Dermis blood vessel endothelial cell (primary cell): Measurements from ENCODE around the gene NPHP4. TPM values are rescaled to one million over a fixed set of nuclear protein-coding genes. Genes with fewer than 3 reads are reported as not detected.

ENCODE experiments used
- DNase-seq: peaks from one replicate; pipeline ENCODE4 v3.0.0; 2010
- total RNA-seq: library from RNA; depleted of rRNA; stranded (reverse); fragments of >200 nt; gene quantifications from 2 replicates; pipeline ENCODE4 v1.2.3, GENCODE V29; 2014

NPHP4 gene
- total RNA-seq, 1 donor from 2014 or later: 5.1 TPM

DNA sequence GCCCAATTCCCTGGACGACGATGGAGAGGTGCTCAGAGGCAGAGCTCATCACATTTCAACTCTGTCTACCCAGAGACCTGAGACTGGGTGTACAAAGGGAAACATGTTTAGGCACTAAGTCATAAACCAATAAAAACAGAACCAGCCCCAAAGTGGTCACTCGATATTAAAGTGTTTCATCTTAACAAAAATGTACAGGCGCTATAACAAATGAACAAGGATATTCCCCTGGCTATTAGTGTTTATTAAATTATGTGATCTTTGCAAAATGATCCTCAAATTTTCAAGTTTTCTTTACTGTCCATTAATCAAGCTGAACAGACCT lies 43.6 kb downstream of the NPHP4 start:
- no peak for DNase-seq

DNA sequence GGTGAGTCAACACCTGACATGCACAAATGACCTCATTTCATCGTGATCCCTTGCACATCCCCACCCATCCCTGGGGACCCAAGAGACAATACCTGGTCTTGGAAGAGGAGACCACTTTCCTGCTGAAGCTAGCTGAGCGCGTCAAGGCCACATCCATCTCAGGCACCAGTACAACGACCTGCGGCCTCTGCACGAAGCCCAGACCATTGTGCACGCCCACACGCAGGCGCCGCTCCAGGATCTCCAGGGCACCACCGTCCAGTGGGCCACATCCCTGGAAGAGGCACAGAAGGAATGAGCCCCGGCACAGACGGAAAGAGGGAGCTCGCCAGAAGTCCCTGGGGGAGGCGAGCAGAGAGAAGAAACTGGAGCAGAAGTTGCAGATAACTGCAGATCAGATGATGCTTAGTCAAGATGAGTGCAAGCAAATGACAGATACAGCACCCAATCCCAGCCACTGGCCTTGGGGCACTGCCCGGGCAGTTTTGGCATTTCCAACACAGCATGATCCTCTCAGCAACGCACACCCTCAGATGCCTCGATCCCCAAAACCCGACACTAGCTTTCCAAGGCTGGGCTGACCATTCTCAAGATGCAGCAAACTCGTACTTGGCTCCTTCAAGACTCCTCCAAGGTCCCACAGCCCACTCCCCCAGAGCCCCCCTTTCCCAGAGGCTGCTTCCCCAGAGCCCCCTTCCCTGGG lies 44.1 kb downstream of the NPHP4 start:
- DNase-seq: no peak

DNA sequence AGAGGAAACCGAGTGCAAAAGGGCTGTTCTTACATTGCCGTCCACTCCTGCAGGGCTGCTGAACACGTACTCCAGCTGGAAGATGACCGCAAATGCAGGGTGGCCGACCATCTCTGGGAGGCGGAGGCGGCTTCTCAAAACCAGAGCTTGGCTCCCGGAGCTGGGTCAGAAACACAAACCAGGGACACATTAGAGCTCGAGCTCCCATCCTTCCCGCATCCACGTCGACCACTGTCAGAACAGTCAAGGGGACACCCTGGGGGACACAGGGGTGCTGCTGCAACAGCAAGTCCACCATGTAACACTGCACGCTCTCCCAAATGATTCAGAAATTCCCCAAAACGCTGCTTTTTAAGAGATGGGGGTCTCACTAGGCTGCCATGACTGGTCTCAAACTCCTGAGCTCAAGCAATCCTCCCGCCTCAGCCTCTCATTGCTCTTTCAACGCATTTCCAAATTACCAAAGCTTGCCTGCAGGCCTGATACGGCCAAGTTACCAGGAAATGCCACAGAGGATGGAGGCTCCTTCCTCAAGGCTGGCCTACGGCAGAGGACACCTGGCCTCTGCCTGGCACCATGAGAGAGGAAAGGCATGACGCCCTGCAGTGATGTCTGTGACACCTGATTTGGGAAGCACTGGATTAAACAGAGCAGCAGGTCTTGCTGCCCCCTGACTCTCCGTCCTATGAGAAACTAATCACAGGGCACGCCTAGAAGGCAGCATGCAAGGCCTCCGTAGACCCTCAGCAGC lies 45.0 kb downstream of the NPHP4 start:
- DNase-seq: no peak

DNA sequence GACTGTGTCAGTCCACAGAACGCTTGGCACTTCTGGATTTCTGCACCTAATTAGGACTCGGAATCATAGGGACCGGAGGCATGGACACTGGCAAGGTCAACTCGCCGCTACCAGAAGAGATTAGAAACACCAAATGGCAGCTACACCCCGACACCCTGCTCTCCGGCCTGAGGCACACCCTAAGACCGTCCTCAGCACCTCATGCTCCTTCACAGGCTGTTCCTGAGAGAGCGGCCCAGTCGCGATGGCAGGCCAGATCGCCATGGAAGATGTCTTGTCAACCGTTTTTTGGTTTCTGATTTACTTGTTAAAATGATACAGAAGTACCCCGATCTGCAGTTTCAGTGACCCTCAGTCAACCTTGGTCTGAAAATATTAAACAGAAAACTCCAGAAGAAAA lies 46.8 kb downstream of the NPHP4 start:
- no peak for DNase-seq

DNA sequence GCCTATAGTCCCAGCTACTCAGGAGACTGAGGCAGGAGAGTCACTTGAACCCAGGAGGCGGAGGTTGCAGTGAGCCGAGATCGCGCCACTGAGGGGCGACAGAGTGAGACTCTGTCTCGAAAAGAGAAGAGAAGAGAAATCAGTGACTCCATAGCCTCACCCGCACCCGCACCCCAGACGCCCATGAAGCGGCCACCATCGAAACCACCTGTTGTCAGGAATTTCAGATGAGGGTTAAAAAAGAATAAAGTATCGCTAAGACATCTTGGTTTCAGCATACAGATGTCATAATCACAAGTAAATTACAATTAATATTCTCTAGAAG lies 47.4 kb downstream of the NPHP4 start:
- DNase-seq: no peak

DNA sequence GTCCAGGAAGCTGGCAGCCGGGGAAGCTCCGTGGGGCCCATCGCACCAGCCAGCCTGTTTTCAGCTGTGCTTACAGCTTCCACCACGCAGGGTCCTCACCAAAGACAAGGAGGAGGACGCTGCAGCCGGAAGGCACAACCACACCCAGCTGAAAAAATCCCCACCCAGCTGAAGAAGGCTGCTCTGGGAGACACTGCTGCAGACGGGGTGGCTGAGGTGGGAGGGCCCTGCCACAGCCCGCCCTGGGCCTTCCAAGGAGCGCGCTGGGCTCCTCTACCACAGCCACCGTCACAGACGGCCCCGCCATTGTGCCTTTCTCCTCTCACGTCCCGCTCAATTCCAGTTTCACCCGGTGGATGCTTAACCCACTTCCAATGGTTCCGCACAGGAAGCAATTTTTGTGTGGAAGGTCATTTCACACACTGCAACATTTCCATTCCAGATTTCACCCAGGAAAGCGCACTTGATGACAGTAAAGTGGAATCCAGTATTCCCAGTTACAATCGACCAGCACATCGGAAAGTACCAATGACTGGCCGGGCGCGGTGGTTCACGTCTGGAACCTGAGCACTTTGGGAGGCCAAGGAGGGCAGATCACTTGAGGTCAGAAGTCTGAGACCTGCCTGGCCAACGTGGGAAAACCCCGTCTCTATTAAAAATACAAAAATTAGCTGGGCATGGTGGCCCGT lies 47.9 kb downstream of the NPHP4 start:
- no peak for DNase-seq

DNA sequence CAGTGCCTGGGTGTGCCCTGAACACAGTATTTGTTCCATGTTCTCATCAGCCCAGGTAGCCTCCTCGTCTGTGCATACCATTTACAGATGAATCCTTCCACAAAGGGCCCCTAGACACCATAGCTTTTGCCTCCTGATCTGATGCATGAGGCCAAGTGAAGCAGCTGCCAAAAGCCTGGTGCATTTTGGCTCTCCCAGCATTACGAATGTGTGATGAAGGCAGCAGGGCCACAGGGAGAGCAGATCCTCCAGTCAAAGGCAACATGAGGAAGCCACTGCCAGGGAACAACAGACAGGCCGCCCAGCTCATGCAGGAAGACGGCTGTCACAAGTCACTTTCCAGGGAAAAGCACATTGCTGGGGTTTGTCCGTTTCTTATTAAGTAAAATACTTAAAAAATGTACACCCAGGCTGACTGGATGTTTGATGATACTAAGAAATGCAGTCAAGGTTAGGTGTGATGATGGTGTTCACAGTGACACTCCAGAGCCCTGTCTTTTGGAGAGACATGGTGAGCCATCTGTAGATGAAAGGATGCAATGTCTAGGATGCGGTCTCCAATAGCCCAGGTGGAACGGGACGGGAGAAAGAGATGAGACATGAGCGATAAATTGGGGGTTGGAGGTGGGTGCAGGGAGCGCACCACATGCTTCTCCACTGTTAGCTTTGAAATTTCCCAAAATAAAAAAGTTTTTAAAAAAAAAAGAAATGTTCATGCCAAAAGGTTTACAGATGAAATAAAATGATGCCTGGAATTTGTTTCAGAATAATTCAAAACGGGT lies 48.7 kb downstream of the NPHP4 start:
- no peak for DNase-seq

DNA sequence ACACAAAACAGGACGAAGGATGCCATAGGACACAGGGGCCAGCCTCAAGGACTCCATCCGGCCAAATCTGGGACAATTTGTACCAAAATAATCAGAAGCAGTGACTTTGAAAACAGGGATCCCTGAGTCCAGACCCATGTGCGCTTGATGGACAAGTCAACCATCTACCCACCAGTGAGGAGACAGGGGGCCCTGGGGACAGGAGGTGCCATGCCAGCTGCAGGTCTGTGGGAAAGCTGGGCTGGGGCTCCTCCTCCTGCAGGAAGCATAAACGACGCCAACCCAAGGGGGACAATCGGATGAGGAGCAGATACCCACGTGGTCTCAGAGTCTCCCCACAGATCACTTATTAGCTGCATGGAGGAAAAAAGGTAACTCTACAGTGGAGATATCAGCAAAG lies 50.6 kb downstream of the NPHP4 start:
- no peak for DNase-seq

DNA sequence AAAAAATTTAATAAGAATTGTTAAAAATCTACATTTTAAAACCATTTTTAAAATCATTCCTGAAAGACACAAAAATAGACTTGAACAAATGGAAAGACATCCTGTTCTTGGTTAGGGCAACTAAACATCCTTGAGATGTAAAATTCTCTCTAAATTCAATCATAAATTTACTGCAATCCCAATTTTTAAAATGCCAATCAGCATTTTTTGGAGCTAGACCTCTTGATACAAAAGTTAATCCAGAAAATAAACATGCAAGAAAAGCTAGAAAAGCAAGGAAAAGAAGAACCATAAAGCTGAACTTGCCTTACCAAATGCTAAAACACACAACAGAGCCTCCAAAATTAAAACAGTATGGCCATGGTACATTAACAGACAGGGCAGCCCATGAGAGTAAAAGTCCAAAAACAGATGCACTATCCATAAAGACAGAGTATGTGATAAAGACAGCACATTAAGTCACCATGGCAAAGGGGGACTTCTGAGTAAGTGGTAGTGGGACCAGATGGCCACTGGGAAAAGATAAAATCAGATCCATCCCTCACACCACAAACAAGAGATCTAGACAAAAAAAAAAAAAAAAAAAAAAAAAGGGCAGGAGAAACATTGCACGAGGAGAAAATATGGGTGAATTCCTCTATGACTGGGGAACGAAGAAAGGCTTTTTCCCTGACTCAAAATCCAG lies 51.4 kb downstream of the NPHP4 start:
- DNase-seq: no peak

DNA sequence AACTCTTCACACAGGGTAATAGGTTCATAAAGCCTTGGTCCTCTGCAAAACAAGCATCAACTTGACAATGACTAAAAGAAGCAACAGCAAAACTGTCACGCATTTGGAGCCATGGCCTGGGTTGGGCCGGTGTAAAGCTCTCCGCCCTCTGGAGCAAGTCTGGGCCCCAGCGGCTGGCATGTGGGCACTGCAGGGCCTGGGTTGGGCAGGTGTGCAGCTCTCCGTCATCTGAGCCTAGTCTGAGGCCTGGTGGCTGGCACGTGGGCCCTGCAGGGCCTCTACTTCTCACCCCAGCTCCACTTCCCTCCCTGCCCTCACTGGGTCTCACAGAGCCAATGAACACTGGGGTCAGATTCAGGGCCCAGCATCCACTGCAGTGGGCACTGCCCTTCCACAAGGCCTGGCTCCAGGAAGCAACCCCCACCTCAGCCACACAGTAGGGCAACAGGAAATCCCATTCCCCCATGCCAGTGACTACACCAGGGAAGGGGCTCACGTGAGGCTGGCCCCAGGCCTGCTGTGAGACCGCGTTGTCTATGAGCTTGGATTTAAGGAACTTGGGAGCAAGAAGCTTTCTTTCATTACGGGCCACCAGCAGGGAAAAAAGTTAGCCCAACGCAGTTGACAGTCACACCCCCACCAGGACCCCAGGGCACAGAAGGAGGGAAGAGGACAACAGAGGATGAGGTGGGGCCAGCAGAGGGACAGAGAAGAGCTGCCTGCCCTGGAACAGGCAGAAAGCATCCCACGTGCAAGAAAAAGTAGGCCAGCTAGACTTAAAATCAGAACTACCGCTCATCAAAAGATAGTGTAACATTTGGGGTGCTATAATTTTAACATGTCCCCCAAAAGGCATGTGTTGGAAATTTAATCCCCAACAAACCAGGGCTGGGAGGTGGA lies 52.7 kb downstream of the NPHP4 start:
- DNase-seq: no peak

DNA sequence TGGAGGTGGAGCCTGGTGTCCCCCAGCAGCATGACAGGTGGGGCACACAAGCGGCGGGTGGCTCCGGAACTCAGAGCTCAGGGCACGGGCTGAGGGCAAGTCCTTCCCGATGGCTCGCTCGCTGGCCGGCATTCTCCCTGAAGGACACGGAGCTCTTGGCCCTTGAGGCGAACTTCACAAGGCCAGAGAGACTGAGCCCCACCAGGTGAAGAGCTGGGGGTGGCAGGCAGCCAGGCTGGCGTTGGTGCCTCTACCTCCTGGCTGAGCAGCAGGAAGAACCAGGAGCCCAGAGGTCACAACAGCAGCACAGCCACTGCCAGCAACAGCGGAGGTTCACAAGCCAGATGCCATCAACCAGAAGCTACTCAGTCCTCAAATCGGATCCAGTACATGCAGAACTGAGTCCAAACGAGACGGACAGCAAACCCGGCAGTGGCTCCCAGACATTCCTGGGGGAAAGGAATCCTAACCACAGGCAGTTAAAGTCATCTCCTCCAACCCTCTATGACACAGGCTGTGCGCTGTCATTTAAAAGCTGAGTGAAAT lies 54.1 kb downstream of the NPHP4 start:
- no peak for DNase-seq

DNA sequence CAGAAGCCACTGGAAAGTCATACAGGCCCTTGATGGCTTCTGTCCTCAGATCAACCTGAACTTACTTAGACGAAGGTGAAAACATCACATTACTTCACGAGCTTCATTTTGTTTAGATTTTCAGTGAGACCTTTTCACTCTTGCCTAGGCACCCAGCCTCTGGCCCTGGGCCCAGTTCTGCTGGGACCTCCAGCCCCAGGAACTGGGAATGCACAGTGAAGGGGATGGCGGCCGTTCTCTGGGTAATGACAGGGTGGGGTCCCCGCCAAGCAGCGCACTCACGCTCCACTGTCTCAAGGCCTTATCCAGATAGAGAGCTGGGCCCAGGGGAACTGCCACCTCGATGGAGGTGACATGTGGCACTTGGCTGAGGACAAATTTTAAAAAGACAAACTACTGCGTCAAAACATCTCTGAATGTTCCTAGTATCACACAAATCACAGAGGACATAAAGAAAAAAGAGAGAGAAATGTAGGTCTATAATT lies 54.8 kb downstream of the NPHP4 start:
- DNase-seq: no peak

DNA sequence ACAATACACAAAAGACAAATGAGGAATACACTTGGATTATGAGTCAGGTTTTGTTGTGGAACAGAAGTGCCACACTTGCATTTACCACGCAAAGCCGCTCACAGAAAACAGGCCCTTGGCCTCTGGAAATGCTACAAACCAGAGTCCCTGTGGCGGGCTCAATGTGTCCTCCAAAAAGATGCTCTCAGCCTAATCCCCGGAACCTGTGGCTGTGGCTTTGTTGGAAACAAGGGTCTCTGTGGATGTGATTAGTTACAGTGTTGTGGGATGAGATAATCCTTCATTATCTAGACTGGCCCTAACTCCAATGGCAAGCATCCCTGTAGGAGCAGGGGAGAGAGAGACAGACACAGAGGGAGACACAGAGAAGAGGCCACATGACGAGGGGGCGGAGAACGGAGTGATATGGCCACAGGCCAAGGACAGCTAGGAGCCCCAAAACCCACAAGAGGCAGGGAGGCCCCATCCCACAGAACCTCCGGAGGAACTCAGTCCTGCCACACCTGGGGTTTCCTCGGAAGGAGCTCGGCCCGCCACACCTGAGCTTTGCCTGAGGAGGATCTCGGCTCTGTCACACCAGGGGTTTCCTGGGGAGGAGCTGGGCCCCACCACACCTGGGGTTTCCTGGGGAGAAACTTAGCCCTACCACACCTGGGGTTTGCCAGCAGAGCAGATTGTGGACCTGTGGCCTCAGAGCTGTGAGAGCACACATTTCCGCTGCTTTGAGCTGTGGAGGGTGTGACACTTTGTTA lies 55.4 kb downstream of the NPHP4 start:
- DNase-seq: no peak

DNA sequence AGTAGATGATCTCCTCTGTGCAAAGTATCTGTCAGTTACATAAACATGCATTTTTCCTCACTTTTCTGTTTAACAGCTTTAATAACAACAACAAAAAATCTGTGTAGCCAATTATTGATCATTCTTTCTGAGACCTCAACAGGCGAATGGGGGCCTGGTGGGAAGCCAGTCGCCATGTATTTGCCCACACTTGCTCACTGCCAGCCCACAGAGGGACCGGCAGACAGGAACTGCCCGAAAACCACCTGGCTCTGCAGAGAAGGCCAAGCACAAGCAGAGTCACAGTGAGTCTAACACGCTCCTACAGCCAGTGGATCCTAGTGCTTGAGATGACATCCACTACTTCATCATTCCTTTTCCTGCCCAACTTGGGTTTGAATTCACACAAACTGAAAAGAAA lies 56.1 kb downstream of the NPHP4 start:
- no peak for DNase-seq

DNA sequence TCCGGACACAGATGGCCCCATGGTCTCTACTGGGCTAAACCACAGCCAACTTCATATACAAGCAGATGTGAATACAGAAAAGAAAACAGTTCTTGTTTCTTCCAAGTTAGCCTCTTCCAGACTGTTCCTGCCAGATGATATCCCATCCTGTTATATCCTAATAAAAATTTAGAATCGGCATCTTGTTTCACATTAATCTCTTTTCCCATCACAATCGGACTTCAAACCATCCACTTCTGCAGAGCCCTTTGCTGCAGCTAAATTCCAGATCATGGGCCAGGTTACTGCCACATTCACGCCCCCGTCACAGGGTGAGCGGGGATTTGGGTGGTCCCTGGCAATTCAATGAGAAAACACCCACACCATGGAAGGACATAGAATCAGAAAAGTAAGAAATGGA lies 57.2 kb downstream of the NPHP4 start:
- DNase-seq: no peak

DNA sequence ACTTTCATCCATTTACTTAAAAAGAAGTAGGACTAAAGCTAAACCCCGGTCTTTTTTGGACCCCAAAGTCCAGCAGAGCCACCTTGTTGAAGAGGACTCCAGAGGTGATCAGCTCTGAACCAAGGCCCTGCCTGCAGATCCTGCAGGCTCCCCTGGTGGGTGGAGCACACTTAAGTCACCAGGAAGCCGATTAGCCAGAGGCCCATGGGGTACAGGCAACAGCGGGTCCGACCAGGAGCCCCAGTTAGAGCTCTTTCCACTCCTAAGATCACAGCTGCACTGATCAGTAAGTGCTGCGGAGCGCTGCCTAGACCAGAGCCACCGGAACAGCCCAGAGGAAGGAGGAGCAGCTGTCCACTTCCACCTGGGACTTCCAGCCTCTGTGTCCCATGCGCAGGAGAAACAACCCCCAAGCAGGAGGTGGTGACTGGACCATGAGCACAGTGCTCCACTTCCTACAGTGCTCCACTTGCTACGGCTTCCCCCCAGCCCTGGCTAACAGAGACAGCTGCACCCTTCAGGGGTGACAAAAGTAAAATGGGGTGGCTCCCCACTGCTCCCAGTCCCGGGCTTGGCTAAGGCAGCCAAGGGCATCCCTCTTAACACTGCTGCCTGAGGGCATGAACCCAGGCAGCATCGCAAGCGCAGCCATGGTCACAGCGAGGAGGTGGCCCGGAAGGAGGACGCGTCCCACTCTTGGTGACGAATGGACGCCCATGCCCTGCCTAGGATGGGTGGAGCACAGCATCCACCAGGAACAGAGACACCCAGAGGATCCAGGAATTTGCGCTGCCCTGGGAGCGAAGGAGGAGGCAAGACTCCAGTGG lies 58.0 kb downstream of the NPHP4 start:
- no peak for DNase-seq

DNA sequence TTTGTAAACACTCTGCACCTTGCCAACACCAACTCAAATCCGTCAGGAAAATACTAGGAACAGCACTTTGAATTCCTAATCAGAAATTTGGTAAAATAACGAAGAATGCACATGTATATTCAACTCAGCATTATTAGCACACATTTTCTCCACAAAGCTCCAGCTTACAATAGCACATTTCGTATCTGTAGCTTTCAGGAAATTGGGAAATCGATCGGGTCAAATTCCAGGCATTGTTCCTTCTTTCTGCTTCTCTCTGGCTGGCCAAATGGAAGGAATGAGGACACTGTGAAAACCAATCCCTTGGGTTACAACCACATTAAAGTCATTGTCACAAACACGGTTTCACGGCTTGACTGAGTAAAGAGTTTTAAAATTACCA lies 58.6 kb downstream of the NPHP4 start:
- no peak for DNase-seq

DNA sequence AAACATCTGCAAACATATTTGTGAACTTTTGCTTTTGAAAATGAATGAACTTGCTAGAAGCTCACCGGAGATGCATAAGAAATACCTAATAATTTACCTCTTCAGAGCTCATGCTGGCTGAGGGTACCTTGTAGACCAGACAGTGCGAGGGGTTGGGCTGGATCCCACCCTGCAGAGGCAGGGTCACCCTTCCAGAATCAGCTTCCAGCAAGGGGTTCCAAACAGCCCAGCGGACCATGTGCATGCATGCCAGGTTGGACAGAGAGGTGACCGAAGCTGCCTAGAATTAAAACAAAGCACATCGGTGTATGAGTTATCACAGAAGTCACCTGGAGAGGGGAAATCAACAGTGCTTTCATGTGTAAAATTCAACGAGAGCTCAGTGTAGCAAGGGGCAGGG lies 59.2 kb downstream of the NPHP4 start:
- no peak for DNase-seq

DNA sequence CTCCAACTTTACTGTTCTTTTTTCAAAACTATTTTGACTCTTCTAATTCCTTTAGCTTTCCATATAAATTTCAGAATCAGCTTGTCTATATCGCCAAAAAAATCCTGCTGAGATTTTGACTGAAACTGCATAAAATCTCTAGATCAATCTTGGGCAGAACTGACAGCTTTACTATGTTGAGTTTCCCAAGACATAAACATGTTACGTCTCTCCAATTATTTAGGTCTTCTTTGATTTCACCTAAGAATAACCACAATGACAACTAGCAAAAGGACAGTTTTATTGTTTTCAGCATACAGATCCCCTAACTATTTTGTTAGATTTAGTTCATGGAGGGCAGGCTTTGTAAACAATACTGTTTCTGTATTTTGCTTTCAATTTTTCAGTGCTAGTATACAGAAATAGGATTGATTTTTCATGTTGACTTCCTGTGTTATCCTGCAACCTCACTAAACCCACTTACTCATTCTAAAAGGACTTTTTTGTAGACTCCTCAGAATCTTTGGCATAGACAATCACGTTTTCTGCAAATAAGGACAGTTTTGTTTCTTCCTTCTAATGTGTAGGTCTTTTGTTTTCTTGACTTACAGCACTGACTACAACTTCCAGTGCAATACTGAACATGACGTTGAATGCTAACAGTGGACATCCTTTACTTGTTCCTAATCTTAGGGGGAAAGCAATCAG lies 63.4 kb downstream of the NPHP4 start:
- DNase-seq: no peak
